Keratinocyte (primary cell): ENCODE results near the gene HEXD. TPM values are rescaled to one million over a fixed set of nuclear protein-coding genes. Genes with fewer than 3 reads are reported as not detected.

ENCODE experiments used
- DNase-seq: peaks from one replicate; pipeline ENCODE4 v3.0.0-alpha.2; 2011; ENCODE audit warnings: low read depth, missing footprints, low spot score
- FAIRE-seq: peaks from 2 replicates; lab custom pipeline; 2011; peaks lifted over from hg19 to GRCh38; lab: Jason Lieb, UNC
- H2AFZ ChIP-seq: 2 replicates; pipeline ENCODE4 v1.6.0; 2012; ENCODE audit warnings: low read length, control low read depth, inconsistent platforms; ENCODE audit not compliant: control insufficient read depth
- H3K27ac ChIP-seq: 2 replicates; pipeline ENCODE4 v1.5.1; 2011; ENCODE audit warnings: low read length; ENCODE audit not compliant: control insufficient read depth, insufficient read depth
- H3K27me3 ChIP-seq: 3 replicates; pipeline ENCODE4 v1.6.0; 2011; ENCODE audit warnings: low read length; ENCODE audit not compliant: control insufficient read depth, insufficient read depth; ENCODE audit errors: extremely low read depth
- H3K36me3 ChIP-seq, 2 experiments: 2 replicates in 1 of 2; 3 replicates in 1 of 2; pipeline ENCODE4 v1.5.1; 2011; ENCODE audit warnings: low read length in 2 of 2, mild to moderate bottlenecking in 1 of 2; ENCODE audit not compliant: control insufficient read depth in 2 of 2, insufficient read depth in 2 of 2; ENCODE audit errors: extremely low read depth in 1 of 2
- H3K4me1 ChIP-seq: 3 replicates; pipeline ENCODE4 v1.5.1; 2011; ENCODE audit warnings: low read length; ENCODE audit not compliant: control insufficient read depth, insufficient read depth; ENCODE audit errors: extremely low read depth
- H3K4me2 ChIP-seq: 3 replicates; pipeline ENCODE4 v1.6.0; 2011; ENCODE audit warnings: low read depth, low read length; ENCODE audit not compliant: control insufficient read depth, insufficient read depth; ENCODE audit errors: extremely low read depth
- H3K4me3 ChIP-seq, 3 experiments: fragments of 200-600 bp in 1 of 3; sonication (generic) in 1 of 3; 2 replicates in 2 of 3; 3 replicates in 1 of 3; pipeline ENCODE4 v1.5.1; 2011 to 2016; ENCODE audit warnings: low read length in 3 of 3, mild to moderate bottlenecking in 3 of 3, control low read depth in 2 of 3, inconsistent platforms in 1 of 3, low read depth in 1 of 3, mixed read lengths in 1 of 3, mixed run types in 1 of 3, moderate library complexity in 1 of 3; ENCODE audit not compliant: control insufficient read depth in 2 of 3, insufficient read depth in 2 of 3; ENCODE audit errors: extremely low read depth in 1 of 3
- H3K79me2 ChIP-seq: 2 replicates; pipeline ENCODE4 v1.6.0; 2012; ENCODE audit warnings: low read length; ENCODE audit not compliant: control insufficient read depth, insufficient read depth
- H3K9ac ChIP-seq: 3 replicates; pipeline ENCODE4 v1.6.0; 2011; ENCODE audit warnings: low read length; ENCODE audit not compliant: control insufficient read depth, insufficient read depth; ENCODE audit errors: extremely low read depth
- H3K9me1 ChIP-seq: 3 replicates; pipeline ENCODE4 v1.6.0; 2011; ENCODE audit warnings: low read length; ENCODE audit not compliant: control insufficient read depth, insufficient read depth; ENCODE audit errors: extremely low read depth
- H3K9me3 ChIP-seq: 2 replicates; pipeline ENCODE4 v1.5.1; 2012; ENCODE audit warnings: low read depth, low read length; ENCODE audit not compliant: control insufficient read depth
- H4K20me1 ChIP-seq: 3 replicates; pipeline ENCODE4 v1.6.0; 2011; ENCODE audit warnings: low read length; ENCODE audit not compliant: control insufficient read depth, insufficient read depth; ENCODE audit errors: extremely low read depth
- EZH2 ChIP-seq: IDR thresholded peaks from one replicate; pipeline ENCODE4 v1.6.1; 2012; ENCODE audit warnings: inconsistent platforms, mild to moderate bottlenecking, low read length, moderate library complexity
- dilution Hi-C: fragments of 300-500 bp; cut with MboI; formaldehyde crosslinking; loops from one replicate; pipeline ENCODE4 v1.7.0; 2020; ENCODE audit warnings: low sequenced_read_pairs; ENCODE audit not compliant: extremely low pct_ligation_motif_present
- polyA plus RNA-seq, 5 experiments: library from polyadenylated mRNA; depleted of rRNA in 3 of 5; stranded (reverse) in 3 of 5; stranded (forward) in 1 of 5; unstranded in 1 of 5; fragments of >200 nt; gene quantifications; 1 replicate in 1 of 5; 2 replicates in 3 of 5; 3 replicates in 1 of 5; pipeline versions ENCODE4 v1.2.1 to v1.2.3, GENCODE V29; 2011 to 2012; ENCODE audit warnings: missing spikeins in 2 of 5, low read depth in 1 of 5, low replicate concordance in 1 of 5
- TF ChIP-seq, protein P1 (sequence below), 3 experiments: IDR thresholded peaks in 1 of 3; conservative IDR thresholded peaks in 1 of 3; optimal IDR thresholded peaks in 1 of 3; 2 replicates in 2 of 3; 3 replicates in 1 of 3; pipeline versions ENCODE3 to v1.5.1; 2011; ENCODE audit warnings: low read length in 3 of 3, mild to moderate bottlenecking in 3 of 3, moderate library complexity in 2 of 3, control low read depth in 1 of 3, inconsistent platforms in 1 of 3; ENCODE audit not compliant: insufficient read depth in 2 of 3; ENCODE audit errors: extremely low read depth in 1 of 3

The HEXD gene
- polyA plus RNA-seq, 1 donor (not counting 4 experiments of a cell fraction or from before 2014, with no cell fraction given) = 5.6 TPM

DNA sequence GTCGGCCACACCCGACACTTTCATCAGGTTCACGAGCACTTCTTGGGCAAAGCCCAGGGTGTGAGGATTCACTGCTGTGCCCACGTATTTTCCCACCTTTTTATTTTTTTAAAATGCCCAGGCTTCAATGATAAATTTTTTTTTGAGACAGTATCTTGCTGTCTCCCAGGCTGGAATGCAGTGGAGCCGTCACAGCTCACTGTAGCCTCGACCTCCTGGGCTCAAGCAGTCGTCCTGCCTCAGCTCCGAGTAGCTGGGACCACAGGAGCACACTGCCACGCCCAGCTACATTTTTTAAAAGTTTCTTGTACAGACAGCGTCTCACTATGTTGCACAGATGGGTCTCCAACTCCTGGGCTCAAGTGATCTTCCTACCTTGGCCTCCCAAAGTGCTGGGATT lies 28.8 kb upstream of the HEXD start:
- Histone ChIP-seq H3K27ac (no peak overlapping the region), H3K9me3 (no peaks in the 10 kb centered on the region), H3K79me2 (no peaks in the 10 kb centered on the region), H4K20me1 (no peaks in the 10 kb centered on the region), H3K9me1 (no peaks in the 10 kb centered on the region), H3K9ac (no peak overlapping the region), H3K27me3 (peaks cover 30% of the 10 kb centered on the region), H3K4me1 (peaks cover 7% of the 10 kb centered on the region), H3K4me2 (no peak overlapping the region), H3K4me3 (no peak overlapping the region), H2AFZ (no peak overlapping the region), H3K36me3 (peaks cover 0 to 3% of the 10 kb centered on the region in 2 experiments)
- dilution Hi-C loops = no loop called here
- TF ChIP-seq, protein P1, sequence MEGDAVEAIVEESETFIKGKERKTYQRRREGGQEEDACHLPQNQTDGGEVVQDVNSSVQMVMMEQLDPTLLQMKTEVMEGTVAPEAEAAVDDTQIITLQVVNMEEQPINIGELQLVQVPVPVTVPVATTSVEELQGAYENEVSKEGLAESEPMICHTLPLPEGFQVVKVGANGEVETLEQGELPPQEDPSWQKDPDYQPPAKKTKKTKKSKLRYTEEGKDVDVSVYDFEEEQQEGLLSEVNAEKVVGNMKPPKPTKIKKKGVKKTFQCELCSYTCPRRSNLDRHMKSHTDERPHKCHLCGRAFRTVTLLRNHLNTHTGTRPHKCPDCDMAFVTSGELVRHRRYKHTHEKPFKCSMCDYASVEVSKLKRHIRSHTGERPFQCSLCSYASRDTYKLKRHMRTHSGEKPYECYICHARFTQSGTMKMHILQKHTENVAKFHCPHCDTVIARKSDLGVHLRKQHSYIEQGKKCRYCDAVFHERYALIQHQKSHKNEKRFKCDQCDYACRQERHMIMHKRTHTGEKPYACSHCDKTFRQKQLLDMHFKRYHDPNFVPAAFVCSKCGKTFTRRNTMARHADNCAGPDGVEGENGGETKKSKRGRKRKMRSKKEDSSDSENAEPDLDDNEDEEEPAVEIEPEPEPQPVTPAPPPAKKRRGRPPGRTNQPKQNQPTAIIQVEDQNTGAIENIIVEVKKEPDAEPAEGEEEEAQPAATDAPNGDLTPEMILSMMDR (optimal IDR thresholded peaks at IDR 0.05 in 1 of 3, IDR thresholded peaks at IDR 0.05 in 1 of 3, conservative IDR thresholded peaks at IDR 0.05 in 1 of 3; ENCODE audit: extremely low read depth in 1 of 3, insufficient read depth in 2 of 3, low read length in 3 of 3) = no peak
- no peak for TF ChIP-seq EZH2
- no peak for FAIRE-seq
- DNase-seq = no peak

DNA sequence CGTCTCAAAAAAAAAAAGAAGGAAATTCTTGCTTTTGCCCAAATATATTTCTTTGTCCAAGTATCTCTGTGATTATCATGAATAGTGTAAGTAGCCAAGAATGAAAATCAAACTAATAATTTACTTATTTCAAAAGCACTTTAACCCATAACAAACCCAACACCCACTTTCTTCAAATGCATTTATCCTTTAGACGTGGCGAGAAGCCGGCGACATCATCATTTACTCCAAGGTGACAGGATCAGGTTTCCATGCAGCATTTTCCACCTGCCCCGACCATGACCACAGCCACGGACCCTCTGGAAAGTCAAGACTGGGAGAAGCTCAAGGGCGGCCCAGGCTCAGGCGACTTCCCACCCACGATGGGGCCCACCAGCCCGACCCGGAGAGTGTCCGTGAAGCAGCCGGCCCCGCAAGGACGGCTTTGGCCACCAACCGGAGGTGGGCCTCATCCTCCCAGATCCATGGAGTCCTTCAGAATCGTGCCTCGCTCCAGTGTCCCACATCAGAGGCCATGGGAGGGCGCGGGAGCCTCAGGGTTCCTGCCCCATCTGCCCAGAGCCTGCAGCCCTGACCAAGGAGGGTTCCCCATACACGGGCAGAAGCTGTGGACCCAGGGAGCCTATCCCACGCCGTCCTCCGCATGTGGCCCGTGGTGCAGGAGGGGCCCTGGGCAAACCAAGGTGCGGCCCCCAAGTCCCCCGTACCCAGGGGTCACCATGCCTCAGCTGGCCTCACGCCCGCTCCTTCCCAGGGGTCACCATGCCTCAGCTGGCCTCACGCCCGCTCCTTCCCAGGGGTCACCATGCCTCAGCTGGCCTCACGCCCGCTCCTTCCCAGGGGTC lies 27.9 kb upstream of the HEXD start:
- dilution Hi-C loops = no loop called here
- Histone ChIP-seq H3K4me2 (no peak overlapping the region), H3K79me2 (no peaks in the 10 kb centered on the region), H3K27me3 (peaks cover 28% of the 10 kb centered on the region), H4K20me1 (no peaks in the 10 kb centered on the region), H3K36me3 (peaks cover 0 to 3% of the 10 kb centered on the region in 2 experiments), H3K4me3 (no peak overlapping the region), H3K9me3 (no peaks in the 10 kb centered on the region), H3K9ac (no peak overlapping the region), H2AFZ (no peak overlapping the region), H3K9me1 (no peaks in the 10 kb centered on the region), H3K27ac (no peak overlapping the region), H3K4me1 (no peaks in the 10 kb centered on the region)
- no peak for FAIRE-seq
- no peak for DNase-seq
- TF ChIP-seq, protein P1 (optimal IDR thresholded peaks at IDR 0.05 in 1 of 3, IDR thresholded peaks at IDR 0.05 in 1 of 3, conservative IDR thresholded peaks at IDR 0.05 in 1 of 3; ENCODE audit: extremely low read depth in 1 of 3, insufficient read depth in 2 of 3, low read length in 3 of 3) = no peak
- no peak for TF ChIP-seq EZH2
